Measurements from ENCODE around the gene SRP68.

The SRP68 gene

GRCh38 chr17:76088868-76089576 lies 16.7 kb upstream of the SRP68 start:
- H3K9ac ChIP-seq (ENCODE audit: low read depth, low read length) = no peak overlapping the region
- H3K4me1 ChIP-seq (ENCODE audit: control insufficient read depth, insufficient read depth, low read length) = no peaks in the 10 kb centered on the region
- H3K9me3 ChIP-seq (ENCODE audit: control insufficient read depth, insufficient read depth, low read length) = no peaks in the 10 kb centered on the region
- no peak overlapping the region for H3K4me3 ChIP-seq (ENCODE audit: low read depth, low read length)
- no peaks in the 10 kb centered on the region for H3K27me3 ChIP-seq (ENCODE audit: control insufficient read depth, insufficient read depth, low read length)
- no peak overlapping the region for H3K27ac ChIP-seq (ENCODE audit: low read depth, low read length)
- peaks cover 94% of the 10 kb centered on the region for H3K36me3 ChIP-seq (ENCODE audit: control insufficient read depth, insufficient read depth, low read length)

GRCh38 chr17:76088041-76088867 lies 15.9 kb upstream of the SRP68 start:
- Histone ChIP-seq H3K36me3 (ENCODE audit: control insufficient read depth, insufficient read depth, low read length) (peaks cover 94% of the 10 kb centered on the region), H3K4me1 (ENCODE audit: control insufficient read depth, insufficient read depth, low read length) (no peaks in the 10 kb centered on the region), H3K9ac (ENCODE audit: low read depth, low read length) (no peak overlapping the region), H3K27me3 (ENCODE audit: control insufficient read depth, insufficient read depth, low read length) (no peaks in the 10 kb centered on the region), H3K27ac (ENCODE audit: low read depth, low read length) (no peak overlapping the region), H3K9me3 (ENCODE audit: control insufficient read depth, insufficient read depth, low read length) (no peaks in the 10 kb centered on the region), H3K4me3 (ENCODE audit: low read depth, low read length) (no peak overlapping the region)

- Histone ChIP-seq H3K9me3 (ENCODE audit: control insufficient read depth, insufficient read depth, low read length) (no peaks in the 10 kb centered on the region), H3K4me3 (ENCODE audit: low read depth, low read length) (no peak overlapping the region), H3K27ac (ENCODE audit: low read depth, low read length) (no peak overlapping the region), H3K27me3 (ENCODE audit: control insufficient read depth, insufficient read depth, low read length) (no peaks in the 10 kb centered on the region), H3K4me1 (ENCODE audit: control insufficient read depth, insufficient read depth, low read length) (no peaks in the 10 kb centered on the region), H3K9ac (ENCODE audit: low read depth, low read length) (no peak overlapping the region), H3K36me3 (ENCODE audit: control insufficient read depth, insufficient read depth, low read length) (peaks cover 92% of the 10 kb centered on the region)
Measured at GRCh38 chr17:76087531-76087930, 15.2 kb upstream of the SRP68 start.

- no peaks in the 10 kb centered on the region for H3K27me3 ChIP-seq (ENCODE audit: control insufficient read depth, insufficient read depth, low read length)
- no peak overlapping the region for H3K27ac ChIP-seq (ENCODE audit: low read depth, low read length)
- H3K9me3 ChIP-seq (ENCODE audit: control insufficient read depth, insufficient read depth, low read length) = no peaks in the 10 kb centered on the region
- no peaks in the 10 kb centered on the region for H3K4me1 ChIP-seq (ENCODE audit: control insufficient read depth, insufficient read depth, low read length)
- no peak overlapping the region for H3K4me3 ChIP-seq (ENCODE audit: low read depth, low read length)
- H3K36me3 ChIP-seq (ENCODE audit: control insufficient read depth, insufficient read depth, low read length) = peaks cover 85% of the 10 kb centered on the region
- no peak overlapping the region for H3K9ac ChIP-seq (ENCODE audit: low read depth, low read length)
Measured at GRCh38 chr17:76086384-76086783, 14.1 kb upstream of the SRP68 start.

- H3K27me3 ChIP-seq (ENCODE audit: control insufficient read depth, insufficient read depth, low read length) = no peaks in the 10 kb centered on the region
- no peaks in the 10 kb centered on the region for H3K9me3 ChIP-seq (ENCODE audit: control insufficient read depth, insufficient read depth, low read length)
- 0 out of 2 replicates have a peak, but pooled peaks cover under 1% of the 10 kb centered on the region for H3K4me1 ChIP-seq (ENCODE audit: control insufficient read depth, insufficient read depth, low read length)
- no peak overlapping the region for H3K9ac ChIP-seq (ENCODE audit: low read depth, low read length)
- H3K4me3 ChIP-seq (ENCODE audit: low read depth, low read length) = no peak overlapping the region
- H3K27ac ChIP-seq (ENCODE audit: low read depth, low read length) = no peak overlapping the region
- H3K36me3 ChIP-seq (ENCODE audit: control insufficient read depth, insufficient read depth, low read length) = peaks cover 79% of the 10 kb centered on the region
Measured at GRCh38 chr17:76085731-76086366, 13.5 kb upstream of the SRP68 start.

GRCh38 chr17:76085066-76085730 lies 12.9 kb upstream of the SRP68 start:
- Histone ChIP-seq H3K9me3 (ENCODE audit: control insufficient read depth, insufficient read depth, low read length) (no peaks in the 10 kb centered on the region), H3K4me1 (ENCODE audit: control insufficient read depth, insufficient read depth, low read length) (peaks cover 7% of the 10 kb centered on the region), H3K36me3 (ENCODE audit: control insufficient read depth, insufficient read depth, low read length) (peaks cover 74% of the 10 kb centered on the region), H3K4me3 (ENCODE audit: low read depth, low read length) (no peak overlapping the region), H3K27me3 (ENCODE audit: control insufficient read depth, insufficient read depth, low read length) (no peaks in the 10 kb centered on the region), H3K27ac (ENCODE audit: low read depth, low read length) (no peak overlapping the region), H3K9ac (ENCODE audit: low read depth, low read length) (no peak overlapping the region)

- Histone ChIP-seq H3K4me3 (ENCODE audit: low read depth, low read length) (no peak overlapping the region), H3K9me3 (ENCODE audit: control insufficient read depth, insufficient read depth, low read length) (no peaks in the 10 kb centered on the region), H3K27ac (ENCODE audit: low read depth, low read length) (no peak overlapping the region), H3K9ac (ENCODE audit: low read depth, low read length) (no peak overlapping the region), H3K4me1 (ENCODE audit: control insufficient read depth, insufficient read depth, low read length) (peaks cover 19% of the 10 kb centered on the region), H3K27me3 (ENCODE audit: control insufficient read depth, insufficient read depth, low read length) (peaks cover 12% of the 10 kb centered on the region), H3K36me3 (ENCODE audit: control insufficient read depth, insufficient read depth, low read length) (peaks cover 59% of the 10 kb centered on the region)
Measured at GRCh38 chr17:76083536-76084182, 11.3 kb upstream of the SRP68 start.

GRCh38 chr17:76082326-76083251 lies 10.3 kb upstream of the SRP68 start:
- Histone ChIP-seq H3K9ac (ENCODE audit: low read depth, low read length) (no peak overlapping the region), H3K27me3 (ENCODE audit: control insufficient read depth, insufficient read depth, low read length) (peaks cover 22% of the 10 kb centered on the region), H3K9me3 (ENCODE audit: control insufficient read depth, insufficient read depth, low read length) (no peaks in the 10 kb centered on the region), H3K27ac (ENCODE audit: low read depth, low read length) (no peak overlapping the region), H3K4me3 (ENCODE audit: low read depth, low read length) (no peak overlapping the region), H3K4me1 (ENCODE audit: control insufficient read depth, insufficient read depth, low read length) (peaks cover 19% of the 10 kb centered on the region), H3K36me3 (ENCODE audit: control insufficient read depth, insufficient read depth, low read length) (peaks cover 48% of the 10 kb centered on the region)

GRCh38 chr17:76081295-76082210 lies 9.2 kb upstream of the SRP68 start:
- Histone ChIP-seq H3K4me1 (ENCODE audit: control insufficient read depth, insufficient read depth, low read length) (peaks cover 19% of the 10 kb centered on the region), H3K36me3 (ENCODE audit: control insufficient read depth, insufficient read depth, low read length) (peaks cover 38% of the 10 kb centered on the region), H3K4me3 (ENCODE audit: low read depth, low read length) (no peak overlapping the region), H3K27ac (ENCODE audit: low read depth, low read length) (no peak overlapping the region), H3K9ac (ENCODE audit: low read depth, low read length) (no peak overlapping the region), H3K9me3 (ENCODE audit: control insufficient read depth, insufficient read depth, low read length) (no peaks in the 10 kb centered on the region), H3K27me3 (ENCODE audit: control insufficient read depth, insufficient read depth, low read length) (peaks cover 33% of the 10 kb centered on the region)

All from HUES48 (cell line).